Cardiac muscle cell (in vitro differentiated cells and primary cell): Measurements from ENCODE around the gene CFAP77. TPM values are rescaled to one million over a fixed set of nuclear protein-coding genes. Genes with fewer than 3 reads are reported as not detected.

ENCODE experiments used
- DNase-seq, 2 donors: peaks; one replicate each; pipeline versions ENCODE4 v3.0.0 to v3.0.0-alpha.2; 2010 to 2017; ENCODE audit warnings: low read depth in 1 of 2, low spot score in 1 of 2
- H3K27ac ChIP-seq: fragments of 200-600 bp; sonication (generic); 2 replicates; pipeline ENCODE4 v1.5.1; 2016
- H3K27me3 ChIP-seq: fragments of 200-600 bp; sonication (generic); 2 replicates; pipeline ENCODE4 v1.6.0; 2016; ENCODE audit warnings: control low read depth
- H3K36me3 ChIP-seq: fragments of 200-600 bp; sonication (generic); 2 replicates; pipeline ENCODE4 v1.5.1; 2016; ENCODE audit warnings: control low read depth
- H3K4me1 ChIP-seq: fragments of 200-600 bp; sonication (generic); 2 replicates; pipeline ENCODE4 v1.8.1; 2017; ENCODE audit warnings: low read depth, mild to moderate bottlenecking, mixed run types
- H3K4me3 ChIP-seq: fragments of 200-600 bp; sonication (generic); 2 replicates; pipeline ENCODE4 v1.5.1; 2016; ENCODE audit warnings: mild to moderate bottlenecking
- H3K9me3 ChIP-seq: fragments of 200-600 bp; sonication (generic); 2 replicates; pipeline ENCODE4 v1.5.1; 2017; ENCODE audit warnings: low read depth, mild to moderate bottlenecking, control low read depth
- polyA plus RNA-seq: library from polyadenylated mRNA; unstranded; fragments of >200 nt; fragmentation: Nextera tagmentation; extraction: Ambion mirVana; gene quantifications from 2 replicates; pipeline ENCODE4 v1.2.1, GENCODE V29; 2016
- total RNA-seq: library from RNA; depleted of rRNA; stranded (reverse); fragments of >200 nt; gene quantifications from 2 replicates; pipeline ENCODE4 v1.2.3, GENCODE V29; 2016
- TF ChIP-seq, protein P1 (sequence below): IDR thresholded peaks from 2 replicates; pipeline ENCODE4 v1.5.1; 2012; ENCODE audit warnings: low read depth, mild to moderate bottlenecking, low read length

Gene CFAP77
- total and polyA plus RNA-seq, 2 experiments from 2014 or later = 0.46 to 1.5 TPM

DNA sequence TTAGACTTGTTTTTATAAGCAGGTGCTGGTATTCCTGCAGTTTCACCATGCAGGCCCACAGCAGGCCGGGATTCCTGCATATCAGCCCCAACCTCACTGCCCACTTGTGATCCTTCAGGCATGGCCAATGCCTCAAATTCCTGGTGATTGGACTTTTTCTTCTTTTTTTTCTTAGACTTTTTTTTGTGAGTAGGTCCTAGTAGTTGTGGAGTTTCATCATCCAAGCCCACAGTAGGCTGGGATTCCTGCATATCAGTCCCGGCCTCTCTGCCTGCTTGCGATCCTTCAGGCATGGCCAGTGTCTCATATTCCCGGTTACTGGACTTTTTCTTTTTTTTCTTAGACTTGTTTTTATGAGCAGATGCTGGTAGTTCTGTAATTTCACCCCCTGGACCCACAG lies 8.2 kb upstream of the CFAP77 start:
- no peak for DNase-seq
- H3K9me3 ChIP-seq = no peaks in the 10 kb centered on the region
- H3K4me1 ChIP-seq = peaks cover 3% of the 10 kb centered on the region
- H3K27ac ChIP-seq = no peak overlapping the region
- no peak overlapping the region for H3K4me3 ChIP-seq
- no peaks in the 10 kb centered on the region for H3K27me3 ChIP-seq
- TF ChIP-seq, protein P1, sequence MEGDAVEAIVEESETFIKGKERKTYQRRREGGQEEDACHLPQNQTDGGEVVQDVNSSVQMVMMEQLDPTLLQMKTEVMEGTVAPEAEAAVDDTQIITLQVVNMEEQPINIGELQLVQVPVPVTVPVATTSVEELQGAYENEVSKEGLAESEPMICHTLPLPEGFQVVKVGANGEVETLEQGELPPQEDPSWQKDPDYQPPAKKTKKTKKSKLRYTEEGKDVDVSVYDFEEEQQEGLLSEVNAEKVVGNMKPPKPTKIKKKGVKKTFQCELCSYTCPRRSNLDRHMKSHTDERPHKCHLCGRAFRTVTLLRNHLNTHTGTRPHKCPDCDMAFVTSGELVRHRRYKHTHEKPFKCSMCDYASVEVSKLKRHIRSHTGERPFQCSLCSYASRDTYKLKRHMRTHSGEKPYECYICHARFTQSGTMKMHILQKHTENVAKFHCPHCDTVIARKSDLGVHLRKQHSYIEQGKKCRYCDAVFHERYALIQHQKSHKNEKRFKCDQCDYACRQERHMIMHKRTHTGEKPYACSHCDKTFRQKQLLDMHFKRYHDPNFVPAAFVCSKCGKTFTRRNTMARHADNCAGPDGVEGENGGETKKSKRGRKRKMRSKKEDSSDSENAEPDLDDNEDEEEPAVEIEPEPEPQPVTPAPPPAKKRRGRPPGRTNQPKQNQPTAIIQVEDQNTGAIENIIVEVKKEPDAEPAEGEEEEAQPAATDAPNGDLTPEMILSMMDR = no peak
- peaks cover 22% of the 10 kb centered on the region for H3K36me3 ChIP-seq

GRCh38 chr9:132404228-132404881 lies 5.7 kb upstream of the CFAP77 start:
- H3K9me3 ChIP-seq = no peaks in the 10 kb centered on the region
- no peak overlapping the region for H3K27ac ChIP-seq
- peaks cover 6% of the 10 kb centered on the region for H3K36me3 ChIP-seq
- H3K4me1 ChIP-seq = peaks cover 3% of the 10 kb centered on the region
- no peak overlapping the region for H3K4me3 ChIP-seq
- peaks cover 3% of the 10 kb centered on the region for H3K27me3 ChIP-seq
- TF ChIP-seq, protein P1 = no peak
- DNase-seq = peak in 1 of 2 donors; percentile 80

DNA sequence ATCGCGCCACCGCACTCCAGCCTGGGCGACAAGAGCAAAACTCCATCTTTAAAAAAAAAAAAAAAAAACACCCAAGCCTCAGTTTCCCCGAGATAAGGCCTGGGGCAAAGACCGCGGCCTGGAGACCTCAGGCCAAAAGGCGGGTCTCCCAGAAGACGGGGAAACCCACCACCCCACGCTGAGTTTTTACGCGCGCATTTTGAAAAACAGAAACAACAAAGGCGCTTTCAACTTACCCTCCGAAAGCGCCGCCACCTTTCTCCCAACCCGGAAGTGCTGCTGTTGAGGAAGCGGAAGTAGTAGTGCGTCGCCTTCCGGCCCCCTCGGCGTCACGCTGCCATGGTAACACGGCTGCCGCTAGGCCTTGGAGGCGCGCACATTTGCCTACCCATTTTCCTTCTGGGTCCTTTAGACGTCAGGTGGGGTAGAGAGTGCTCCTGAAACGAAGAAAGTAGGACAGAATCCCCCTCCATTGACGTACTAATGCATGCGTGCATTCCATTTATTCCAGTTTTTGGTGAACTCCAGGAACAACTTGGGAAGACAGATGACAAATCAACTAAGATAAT lies 3.4 kb upstream of the CFAP77 start, which contains the start of gene TTF1:
TTF1 (minus strand) TSS at position 287 of the 569 bp plus-strand sequence. CDS start 4,019 bp downstream, outside the sequence.
- no peak within 1 kb of the TSS for H3K27ac ChIP-seq
- H3K4me1 ChIP-seq = peaks cover 3% of the 10 kb centered on the region
- H3K4me3 ChIP-seq = peak within 1 kb of the TSS; percentile 81
- H3K27me3 ChIP-seq = peaks cover 25% of the 10 kb centered on the region
- TF ChIP-seq, protein P1 = no peak
- peaks cover 3% of the 10 kb centered on the region for H3K36me3 ChIP-seq
- no peaks in the 10 kb centered on the region for H3K9me3 ChIP-seq
- DNase-seq = peak; percentile 94 to 95

- Histone ChIP-seq H3K4me3 (no peak overlapping the region), H3K36me3 (peaks cover 2% of the 10 kb centered on the region), H3K27ac (no peak overlapping the region), H3K9me3 (no peaks in the 10 kb centered on the region), H3K4me1 (peaks cover 3% of the 10 kb centered on the region), H3K27me3 (peaks cover 30% of the 10 kb centered on the region)
- TF ChIP-seq, protein P1 = no peak
- no peak for DNase-seq
Measured at GRCh38 chr9:132407196-132407595, 2.8 kb upstream of the CFAP77 start.

DNA sequence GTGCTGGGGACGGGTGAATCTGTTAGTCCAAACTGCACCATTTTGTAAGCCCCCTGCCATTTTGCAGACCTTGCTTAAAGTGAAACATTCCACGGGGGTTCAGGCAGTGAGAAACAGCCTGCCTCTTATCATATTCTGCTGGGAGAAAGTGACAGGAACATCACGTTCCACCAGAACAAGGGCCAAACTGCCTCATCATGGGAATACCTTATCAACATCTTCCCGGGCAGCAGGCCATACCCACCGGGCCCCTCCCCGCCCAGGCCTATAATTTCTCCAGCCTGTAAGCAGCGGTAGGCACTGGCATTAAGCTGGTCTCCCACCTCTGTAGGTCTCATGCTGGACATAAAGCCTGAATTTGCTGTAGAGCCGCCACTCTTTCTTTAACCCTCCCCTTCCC lies 1.5 kb upstream of the CFAP77 start:
- peaks cover 32% of the 10 kb centered on the region for H3K27me3 ChIP-seq
- no peaks in the 10 kb centered on the region for H3K9me3 ChIP-seq
- H3K27ac ChIP-seq = no peak overlapping the region
- DNase-seq = peak in 1 of 2 donors; percentile 21
- no peak overlapping the region for H3K4me3 ChIP-seq
- TF ChIP-seq, protein P1 = no peak
- H3K36me3 ChIP-seq = no peaks in the 10 kb centered on the region
- peaks cover 3% of the 10 kb centered on the region for H3K4me1 ChIP-seq
